ENCODE data around the gene COG5.

The COG5 gene

DNA sequence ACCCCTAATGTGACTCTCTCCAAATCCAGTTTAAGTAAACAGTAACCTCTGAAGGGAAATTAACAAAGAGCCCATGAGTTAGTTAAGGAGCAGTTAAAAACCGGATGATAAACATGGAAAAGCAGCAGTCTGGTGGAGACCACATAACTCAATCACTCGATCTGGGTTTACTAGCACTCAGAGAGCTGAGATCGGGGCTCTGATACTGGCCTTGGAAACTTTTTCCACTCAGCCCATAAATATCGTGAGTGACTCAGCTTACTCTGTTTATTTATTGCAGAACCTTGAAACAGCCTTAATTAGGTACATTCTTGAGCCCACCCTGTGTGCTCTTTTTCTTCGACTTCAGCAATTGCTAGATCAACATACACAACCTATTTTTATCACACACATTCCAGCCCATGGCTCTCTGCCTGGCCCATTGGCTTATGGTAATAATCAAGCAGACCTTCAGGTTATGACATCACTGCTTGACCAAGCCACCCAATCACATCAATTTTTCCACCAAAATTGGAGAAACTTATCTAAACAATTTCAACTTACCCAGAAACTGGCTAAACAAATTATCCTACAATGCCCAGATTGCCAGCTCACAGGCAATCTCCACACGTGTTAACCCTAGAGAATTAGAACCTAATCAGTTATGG is 176.0 kb downstream of the COG5 start:
- DNase-seq = no peak

DNA sequence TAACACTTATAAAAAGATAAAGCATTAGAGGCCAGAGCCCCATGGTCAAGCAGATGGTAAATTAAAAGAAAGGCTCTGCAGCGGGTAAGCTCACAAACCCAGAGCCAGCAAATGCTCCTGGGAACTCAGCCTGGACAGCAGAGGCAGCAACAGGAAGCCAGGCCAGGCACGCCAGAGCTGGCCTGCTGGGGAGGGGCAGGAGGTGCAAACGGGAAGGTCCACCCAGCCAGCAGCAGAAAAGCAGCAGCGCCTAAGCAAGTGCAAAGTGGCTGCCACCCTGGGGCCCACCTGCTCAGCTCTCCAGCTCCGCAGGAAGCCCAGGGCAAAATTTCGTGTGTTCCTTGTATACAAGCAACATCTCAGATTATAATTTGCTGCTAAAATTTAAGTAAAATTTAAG is 176.6 kb downstream of the COG5 start:
- no peak for DNase-seq

DNA sequence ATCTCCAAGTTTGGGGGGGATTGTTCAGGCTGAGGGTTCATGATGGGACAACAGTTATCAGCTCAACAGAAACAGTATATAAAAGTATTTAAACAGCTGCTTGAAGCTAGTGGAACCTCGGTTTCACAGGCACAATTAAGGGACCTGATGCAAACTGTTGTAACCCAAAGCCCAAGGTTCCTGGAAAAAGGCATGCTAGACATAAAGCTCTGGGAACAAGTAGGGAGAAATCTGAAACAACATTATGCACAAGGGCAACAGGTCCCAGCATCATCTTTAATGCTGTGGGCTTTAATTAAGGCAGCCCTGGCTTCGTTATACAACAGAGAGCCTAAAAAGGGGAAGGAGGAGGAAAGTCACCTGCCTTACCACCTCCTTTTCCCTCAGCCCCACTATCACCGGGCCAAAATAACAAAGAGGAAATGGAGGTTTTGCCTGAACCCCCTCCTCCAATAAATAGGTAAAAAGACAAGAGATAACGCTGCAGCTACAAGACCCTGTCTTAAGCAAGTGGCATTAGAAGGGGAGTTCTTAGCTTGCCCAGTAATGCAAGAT is 177.1 kb downstream of the COG5 start:
- no peak for DNase-seq

DNA sequence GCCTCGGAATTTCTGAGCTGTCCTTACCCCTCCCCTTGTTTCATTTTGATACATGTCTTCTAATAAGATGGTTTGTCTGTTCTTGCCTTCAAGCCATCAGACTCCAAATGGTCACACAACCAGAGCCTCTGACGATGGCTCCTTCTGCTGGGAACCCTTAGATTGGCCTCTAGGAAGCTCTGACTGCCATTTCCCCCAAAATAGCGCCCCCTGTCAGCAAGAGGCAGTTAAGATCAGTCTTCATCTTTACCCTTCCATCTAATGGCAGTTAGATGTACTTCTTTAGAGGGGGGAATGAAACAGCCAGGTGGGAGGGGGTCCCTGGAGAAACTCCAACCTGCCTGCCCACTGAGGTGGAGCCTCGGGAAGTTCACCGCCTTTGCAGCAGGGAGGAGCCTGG is 179.7 kb downstream of the COG5 start:
- no peak for DNase-seq

DNA sequence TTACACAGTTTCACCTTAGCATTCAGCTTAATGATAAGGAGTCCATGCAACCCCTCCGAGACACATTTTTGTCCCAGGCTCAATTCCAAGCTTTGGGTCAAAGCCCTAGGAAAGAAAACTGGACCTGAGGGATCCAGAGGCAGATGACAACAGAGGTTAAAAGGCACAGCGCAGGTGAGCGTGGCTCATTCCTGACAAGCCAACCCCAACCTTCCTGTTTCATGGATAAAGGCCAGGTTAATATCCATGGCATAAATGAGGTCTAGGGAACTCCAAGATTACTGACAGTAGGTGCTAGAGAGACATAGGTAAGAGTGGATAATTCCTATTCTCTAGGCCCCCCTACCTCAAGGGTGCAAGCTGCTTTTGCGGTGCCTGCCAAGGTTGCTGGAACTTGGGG is 180.5 kb downstream of the COG5 start:
- no peak for DNase-seq

DNA sequence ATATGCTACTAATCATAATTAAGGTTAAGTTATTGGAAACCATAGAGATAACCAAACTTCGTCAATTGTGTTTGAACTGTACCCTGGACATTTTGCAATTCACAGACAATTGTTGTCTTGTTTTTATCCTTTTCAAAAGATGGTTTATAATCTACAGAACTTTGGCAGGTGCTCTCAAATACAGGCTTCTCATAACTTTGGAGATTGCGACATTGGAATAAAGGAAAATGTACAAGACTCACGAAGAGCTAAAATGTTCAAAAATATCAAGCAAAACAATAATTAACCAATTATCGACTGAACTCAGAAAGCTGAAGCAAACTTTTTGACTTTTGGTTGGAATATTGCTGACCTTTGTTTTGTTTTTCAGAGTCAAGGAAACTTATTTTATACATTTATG is 182.3 kb downstream of the COG5 start:
- DNase-seq = no peak

DNA sequence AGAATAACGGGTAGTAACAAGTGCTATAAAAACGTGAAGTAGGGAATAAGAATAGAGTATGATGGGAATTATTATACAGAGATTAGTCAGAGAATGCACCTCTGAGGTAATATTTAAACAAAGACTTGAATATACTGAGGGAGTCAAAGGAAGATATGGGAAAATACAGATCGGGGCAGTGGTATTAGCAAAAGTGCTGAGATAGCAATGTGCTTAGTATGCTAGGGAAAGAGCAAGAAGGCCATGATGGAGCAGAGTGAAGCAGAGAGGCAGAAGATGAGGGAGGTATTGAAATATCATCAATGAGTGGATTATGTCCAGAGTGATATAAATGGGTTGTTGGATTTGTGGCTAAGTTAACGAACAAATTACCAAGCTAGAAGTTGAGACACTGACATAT is 190.4 kb downstream of the COG5 start:
- DNase-seq = no peak

DNA sequence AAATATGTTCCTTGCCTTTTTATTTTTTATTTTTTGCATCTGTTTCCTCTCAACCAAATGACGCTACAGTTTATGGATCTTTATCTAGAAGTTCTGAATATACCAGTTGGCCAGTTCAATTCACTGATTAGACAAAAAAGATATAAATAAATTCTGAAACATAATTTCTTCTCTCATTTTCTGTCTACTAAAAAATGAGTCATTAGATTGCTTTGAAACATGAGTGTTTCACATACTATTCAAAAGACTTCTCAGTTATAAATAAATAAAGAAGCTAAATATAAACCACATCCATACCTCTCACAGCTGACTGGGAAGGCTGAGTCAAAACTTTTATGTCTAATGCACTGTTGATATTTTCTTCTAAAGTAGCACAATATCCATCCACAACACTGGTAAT is 191.4 kb downstream of the COG5 start:
- DNase-seq = no peak

DNA sequence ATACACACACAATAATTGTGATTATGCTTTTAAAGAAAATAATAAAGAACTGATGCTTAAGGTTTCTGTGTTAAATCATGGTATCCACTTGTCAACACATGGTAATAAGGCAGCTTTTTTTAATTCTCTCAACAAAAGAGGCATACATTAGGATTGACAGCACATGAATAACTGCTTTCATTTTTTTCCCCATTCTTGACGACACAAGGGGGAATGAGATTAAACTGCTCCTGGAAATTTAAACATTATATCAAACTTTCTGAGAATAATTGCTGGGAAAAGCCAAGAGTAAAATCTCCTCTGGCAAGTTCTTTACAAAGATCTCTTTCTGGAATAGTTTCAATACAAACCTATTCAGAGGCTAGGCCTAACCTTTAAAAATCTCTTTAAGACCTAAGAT is 192.9 kb downstream of the COG5 start:
- DNase-seq = no peak

DNA sequence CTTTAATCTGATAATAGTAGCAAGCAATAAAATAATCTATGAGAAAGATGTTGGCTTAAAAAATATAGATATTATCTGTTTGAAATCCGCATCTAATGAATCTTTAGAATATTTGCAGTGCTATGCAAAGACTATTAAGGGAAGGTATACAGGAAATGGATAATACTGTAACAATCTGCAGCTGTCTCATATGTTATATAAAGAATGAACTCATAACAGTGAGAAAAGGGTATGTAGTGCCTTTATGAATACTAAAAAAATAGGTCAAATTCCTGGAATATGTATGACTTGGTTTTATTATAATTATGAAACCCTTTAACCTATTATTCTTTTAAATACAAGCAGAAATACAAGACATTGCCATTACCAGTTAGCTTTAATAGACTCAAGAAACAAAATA is 198.9 kb downstream of the COG5 start:
- no peak for DNase-seq

DNA sequence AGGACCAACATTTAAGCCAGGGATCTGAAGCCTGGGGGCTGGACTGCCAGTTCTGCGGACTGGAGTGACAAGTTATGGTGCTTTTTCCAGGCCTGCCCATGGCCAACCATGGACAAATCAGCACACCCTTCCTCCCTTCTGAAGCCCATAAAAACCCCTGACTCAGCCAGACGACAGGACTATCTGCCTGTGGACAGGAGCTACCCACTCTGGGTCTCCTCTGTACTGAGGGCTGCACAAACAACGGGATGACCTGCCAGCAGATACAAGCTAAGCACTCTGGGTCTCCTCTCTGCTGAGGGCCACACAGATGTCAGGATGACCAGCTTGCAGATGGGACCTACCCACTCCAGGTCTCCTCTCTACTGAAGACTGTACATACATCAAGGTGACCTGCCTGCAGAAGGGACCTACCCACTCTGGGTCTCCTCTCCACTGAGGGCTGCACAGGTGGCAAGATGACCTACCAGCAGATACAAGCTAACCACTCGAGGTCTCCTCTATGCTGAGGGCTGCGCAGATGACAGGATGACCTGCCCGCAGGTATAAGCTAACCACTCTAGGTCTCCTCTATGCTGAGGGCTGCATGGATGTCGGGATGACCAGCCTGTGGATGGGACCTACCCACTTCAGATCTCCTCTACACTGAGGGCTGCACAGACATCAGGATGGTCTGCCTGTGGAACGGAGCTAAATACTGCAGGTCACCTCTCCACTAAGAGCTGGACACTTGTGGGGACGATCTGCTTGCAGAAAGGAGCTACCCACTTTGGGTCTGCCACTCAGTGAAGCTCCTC is 204.0 kb downstream of the COG5 start:
- DNase-seq = no peak

DNA sequence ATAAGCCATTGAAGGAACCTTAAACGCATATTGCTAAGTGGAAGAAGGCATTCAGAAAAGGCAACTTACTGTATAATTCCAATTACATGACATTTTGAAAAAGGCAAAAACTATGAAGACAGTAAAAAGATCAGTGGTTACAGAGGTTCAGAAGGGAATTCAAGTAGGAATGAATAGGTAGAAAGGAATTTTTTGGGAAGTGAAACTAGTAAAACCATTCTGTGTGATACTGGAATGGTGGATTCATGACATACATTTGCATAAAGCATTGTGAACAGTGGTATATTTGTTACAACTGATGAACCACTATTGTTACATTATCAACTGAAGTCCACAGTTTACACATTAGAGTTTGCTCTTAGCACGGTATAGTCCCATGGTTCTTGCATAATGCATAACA is 208.1 kb downstream of the COG5 start:
- DNase-seq = no peak

DNA sequence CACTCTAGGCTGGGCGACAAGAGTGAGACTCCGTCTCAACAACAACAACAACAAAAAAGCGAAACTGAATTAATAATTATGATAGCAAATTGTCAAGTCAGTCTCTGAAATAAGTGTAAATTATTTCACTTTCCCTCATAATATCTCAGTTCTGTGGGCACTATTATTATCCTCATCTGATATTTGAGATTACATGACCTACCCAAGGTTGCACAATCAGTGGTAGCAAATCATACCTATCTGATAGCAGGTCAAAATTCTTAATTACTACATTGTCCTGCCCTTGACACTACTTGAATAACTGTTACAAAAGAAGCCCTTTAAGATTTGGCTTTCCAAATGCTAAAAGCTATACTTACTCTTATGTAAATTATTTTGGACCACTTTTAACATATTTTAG is 209.1 kb downstream of the COG5 start:
- no peak for DNase-seq

DNA sequence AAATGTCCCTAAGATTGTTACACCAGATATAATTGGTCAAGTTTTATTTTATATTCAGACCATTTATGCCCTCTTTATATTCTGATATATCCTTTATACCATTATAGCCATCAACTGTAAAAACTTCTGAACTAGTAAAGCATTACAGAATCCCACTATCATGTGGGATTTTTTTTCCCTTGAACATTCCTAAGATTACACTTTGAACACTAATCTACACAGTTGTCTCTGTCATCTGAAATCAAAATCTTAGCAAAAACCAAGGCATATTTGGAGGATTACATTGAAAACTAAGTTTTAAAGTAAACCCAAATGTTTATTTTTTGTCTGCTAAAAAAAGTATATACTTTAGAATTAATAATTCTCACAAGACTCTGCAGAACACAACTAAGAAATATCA is 210.0 kb downstream of the COG5 start:
- DNase-seq = no peak

DNA sequence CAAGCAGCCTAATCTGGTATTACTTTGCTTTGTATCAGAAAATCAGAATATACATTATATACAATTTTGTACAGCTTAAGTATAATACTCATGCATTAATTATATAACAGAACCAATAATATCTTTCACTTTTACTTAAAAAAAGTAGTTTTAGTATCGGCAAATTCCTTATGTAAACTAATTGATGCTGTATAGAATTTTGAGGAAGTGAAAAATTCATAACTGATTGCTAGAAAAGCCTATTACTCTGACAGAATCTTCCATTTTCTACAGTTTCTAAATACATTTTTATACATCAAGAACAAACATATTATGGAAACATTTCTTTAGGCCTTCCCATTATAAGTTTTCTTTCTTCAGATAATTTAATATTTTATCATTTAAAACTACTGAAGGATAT is 217.8 kb downstream of the COG5 start:
- DNase-seq = no peak

DNA sequence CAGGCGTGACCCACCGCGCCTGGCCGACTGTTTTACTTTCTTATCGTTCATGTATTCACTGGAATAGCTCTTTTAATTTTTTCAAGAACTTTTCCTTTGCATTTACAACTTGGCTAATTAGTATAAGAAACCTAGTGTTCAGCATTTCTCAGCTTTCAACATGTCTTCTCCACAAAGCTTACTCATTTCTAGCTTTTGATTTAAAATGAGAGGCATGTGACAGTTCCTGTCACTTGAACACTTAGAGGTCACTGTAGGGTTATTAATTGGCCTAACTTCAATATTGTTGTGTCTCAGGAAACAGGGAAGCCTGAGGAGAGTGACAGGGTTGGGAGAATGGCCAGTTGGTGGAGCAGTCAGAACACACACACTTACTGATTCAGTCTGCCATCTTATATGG is 218.9 kb downstream of the COG5 start:
- no peak for DNase-seq

DNA sequence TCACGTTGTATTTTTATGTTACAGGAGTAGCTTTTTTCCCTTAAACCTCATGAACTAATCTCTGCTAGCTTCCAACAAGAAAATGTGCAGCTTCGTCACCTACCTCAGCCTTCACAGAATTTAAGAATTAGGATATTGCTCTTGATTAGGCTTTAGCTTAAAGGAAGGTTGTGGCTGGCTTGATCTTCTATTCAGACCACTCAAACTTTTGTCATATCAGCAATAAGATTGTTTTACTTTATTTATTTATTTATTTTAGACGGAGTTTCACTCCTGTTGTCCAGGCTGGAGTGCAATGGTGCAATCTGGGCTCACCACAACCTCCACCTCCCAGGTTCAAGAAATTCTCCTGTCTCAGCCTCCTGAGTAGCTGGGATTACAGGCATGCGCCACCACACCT is 219.4 kb downstream of the COG5 start:
- no peak for DNase-seq

DNA sequence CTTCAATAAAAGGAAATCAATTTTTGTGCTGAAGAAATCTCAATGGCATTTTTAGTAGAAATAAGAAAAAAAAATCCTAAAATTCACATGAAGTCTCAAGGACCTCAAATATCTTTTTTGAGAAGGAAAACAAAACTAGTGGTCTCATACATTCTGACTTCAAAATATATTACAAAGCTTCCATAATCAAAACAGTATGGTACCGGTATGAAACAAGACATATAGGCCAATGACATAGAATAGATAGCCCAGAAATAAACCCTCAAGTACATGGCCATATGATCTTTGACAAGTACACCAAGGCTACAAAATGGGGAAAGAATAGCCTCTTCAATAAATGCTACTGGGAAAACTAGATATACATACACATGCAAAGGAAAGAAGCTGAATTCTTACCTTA is 225.6 kb downstream of the COG5 start:
- DNase-seq = no peak

DNA sequence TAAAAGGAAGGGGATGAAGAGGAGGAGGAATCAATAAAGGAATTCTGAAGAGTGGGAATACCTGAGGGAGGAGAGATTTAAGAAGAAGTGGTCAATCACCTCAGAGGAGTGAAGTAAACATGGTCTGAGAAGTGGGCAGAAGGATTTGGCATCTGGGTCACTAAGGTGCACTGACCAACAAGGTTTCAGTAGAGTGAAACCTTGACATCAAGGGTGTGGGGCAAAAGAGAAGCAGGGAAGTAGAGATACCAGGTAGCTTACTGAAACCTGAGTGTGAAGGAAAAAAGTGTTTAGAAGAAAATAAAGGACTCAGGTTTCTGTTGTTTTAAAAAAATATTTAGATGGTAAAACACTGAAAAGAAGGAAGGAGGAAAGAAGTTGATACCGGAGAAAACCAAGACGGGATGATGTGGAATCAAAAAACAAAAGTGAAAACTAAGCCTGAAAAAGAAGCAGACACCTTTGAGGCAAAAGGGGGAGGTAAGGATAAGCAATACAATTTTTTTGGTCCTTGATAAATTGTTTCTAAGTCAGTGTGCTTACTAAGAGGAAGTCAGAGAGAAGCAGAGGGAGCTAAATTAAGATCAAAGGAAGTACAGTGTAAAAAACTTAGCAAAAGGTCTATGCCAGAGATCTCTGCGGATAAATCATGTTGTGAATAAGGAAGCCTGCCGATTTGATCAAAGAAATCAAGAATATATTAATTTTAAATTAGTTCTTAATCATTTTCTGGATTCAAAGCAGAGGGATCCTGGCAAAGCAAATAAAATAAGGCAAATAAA is 231.0 kb downstream of the COG5 start:
- no peak for DNase-seq

DNA sequence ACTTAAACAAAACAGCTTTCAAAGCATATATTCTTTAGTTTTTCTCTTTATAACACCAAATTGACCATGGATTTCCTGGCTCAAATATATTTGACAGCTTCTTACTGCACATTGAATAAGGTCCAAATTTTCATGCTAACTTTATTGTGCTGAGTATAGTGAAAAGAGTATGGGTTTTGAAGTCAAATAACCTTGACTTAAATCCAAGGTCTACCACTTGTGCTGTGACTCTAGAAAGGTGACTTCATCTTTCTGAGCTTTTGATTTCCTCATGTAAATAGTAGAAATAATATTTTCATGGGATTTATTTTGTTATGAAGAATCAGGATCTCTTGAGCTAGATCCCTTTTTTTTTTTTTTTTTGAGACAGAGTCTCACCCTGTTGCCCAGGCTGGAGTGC is 233.2 kb downstream of the COG5 start:
- DNase-seq = no peak

DNA sequence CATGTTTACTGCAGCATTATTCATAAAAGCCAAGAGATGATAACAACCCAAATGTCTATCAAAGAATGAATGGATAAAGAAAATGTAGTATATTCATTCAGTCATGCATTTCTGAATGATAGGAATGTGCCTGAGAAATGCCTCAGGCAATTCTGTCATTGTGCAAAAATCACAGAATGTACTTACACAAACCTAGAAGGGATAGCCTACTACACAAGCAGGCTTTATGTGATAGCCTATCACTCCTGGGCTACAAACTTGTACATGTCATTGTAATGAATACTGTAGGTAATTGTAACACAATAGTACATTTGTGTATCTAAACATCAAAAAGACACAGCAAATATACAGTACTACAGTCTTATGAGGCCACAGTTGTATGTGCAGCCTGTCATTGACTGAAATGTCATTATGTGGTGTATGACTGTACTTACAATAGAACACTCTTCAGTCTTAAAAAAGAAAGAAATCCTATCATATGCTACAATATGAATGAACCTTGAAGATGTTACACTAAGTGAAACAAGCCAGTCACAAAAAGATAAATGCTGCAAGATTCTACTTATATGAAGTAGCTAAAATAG is 235.6 kb downstream of the COG5 start:
- DNase-seq = no peak

DNA sequence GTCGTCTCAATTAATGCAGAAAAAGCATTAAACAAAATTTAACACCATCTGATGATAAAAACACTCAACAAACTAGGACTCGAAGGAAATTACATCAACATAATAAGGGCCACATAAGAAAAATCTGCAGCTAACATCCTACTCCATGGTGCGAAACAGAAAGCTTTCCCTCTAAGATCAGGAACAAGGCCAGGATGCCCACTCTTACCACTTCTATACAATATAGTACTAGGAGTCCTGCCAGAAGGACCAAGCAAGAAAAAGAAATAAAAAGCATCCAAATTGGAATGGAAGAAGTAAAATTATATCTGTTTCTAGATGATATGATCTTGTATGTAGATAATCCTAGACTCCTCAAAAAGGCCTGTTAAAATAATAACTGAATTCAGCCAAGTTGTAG is 237.7 kb downstream of the COG5 start:
- no peak for DNase-seq

DNA sequence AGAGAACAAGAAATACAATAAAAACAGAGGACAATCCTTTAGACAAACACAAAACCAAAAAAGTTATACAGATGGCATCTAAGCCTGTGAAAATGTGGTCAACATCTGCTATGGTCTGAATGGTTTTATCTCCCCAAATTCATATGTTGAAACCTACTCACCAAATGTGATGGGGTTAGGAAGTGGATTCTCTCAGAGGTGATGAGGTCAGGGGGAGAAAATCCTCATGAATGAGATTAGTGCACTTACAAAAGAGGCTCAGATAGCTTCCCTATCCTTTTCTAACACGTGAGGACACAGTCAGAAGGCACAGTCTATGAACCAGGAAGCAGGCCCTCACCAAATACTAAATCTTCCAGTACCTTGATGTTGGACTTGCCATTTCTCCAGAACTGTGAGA is 241.7 kb downstream of the COG5 start:
- no peak for DNase-seq

DNA sequence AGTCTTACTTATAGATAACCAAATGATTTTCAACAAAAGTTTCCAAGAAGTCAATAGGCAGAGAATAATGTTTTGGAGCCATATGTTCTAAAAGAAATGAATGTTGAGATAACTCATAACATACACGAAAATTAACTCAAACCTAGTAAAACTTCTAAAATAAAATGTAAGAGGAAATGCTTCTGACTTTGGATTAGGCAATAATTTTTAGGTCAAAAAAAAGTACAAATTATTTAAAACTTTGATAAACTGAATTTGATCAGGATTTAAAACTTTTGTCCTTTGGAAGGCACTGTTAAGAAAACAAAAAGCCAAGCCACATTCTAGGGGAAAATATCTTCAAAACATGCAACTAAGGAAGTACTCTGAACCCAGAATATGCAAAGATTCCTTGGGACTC is 242.1 kb downstream of the COG5 start:
- no peak for DNase-seq

Data from activated naive CD4-positive, alpha-beta T cell (primary cell).